Measurements from ENCODE around the gene PCNX2. TPM values are rescaled to one million over a fixed set of nuclear protein-coding genes. Genes with fewer than 3 reads are reported as not detected.

Gene PCNX2
- total RNA-seq, 8 experiments from 2014 or later, result 3.6 to 40.8 (median 27.9) TPM

DNA sequence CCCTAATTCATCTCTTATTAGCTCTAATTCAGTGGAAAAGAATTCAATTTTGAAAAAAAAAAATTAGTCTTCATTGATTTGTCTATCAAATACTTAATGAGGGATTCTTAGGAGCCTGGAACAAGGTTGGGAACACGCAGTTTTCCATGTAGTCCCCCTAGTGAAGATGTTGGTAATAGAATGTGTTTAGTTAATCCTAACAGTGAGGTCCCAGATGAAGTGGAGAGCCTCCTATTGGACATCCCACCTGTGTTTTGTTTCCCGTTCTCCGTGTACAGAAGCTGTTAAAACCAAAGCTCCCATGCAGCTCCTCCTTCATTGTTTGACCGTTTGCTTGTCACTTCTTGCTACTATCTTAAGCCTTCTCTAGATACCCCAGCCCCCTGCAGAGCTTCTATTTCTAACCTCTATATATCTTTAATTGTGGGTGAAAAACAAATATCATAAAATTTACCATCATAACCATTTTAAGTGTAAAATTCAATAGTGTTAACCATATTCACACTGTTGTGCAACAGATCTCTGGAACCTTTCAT, 67.5 kb downstream of the PCNX2 start:
- Histone ChIP-seq H3K27ac (no peak overlapping the region), H3K4me1 (replicated peaks in 1 of 2) (no peaks in the 10 kb centered on the region), H3K4me3 (no peak overlapping the region)
- in situ Hi-C loops (cut with MboI; ENCODE audit: low pct_unique_long_range_greater_than_20kb in 2 of 9, low sequenced_read_pairs in 9 of 9, unreplicated experiment in 9 of 9), result loop anchor here in 7 of 9 experiments (25.0 kb wide), 3 partner anchors 591 to 1366 kb away; partner anchors contain the start of gene SIPA1L2 (in 7 of the 7)
- ATAC-seq (replicated peaks in 6 of 8), result no peak
- 70 to 100% (median 81%) methylated on average over 1 to 4 of the region's 4 CpGs; no CpG with 5 or more reads in 1 of the 10 experiments for WGBS, 10 experiments

GRCh38 chr1:233224311-233224710, 71.2 kb downstream of the PCNX2 start:
- Histone ChIP-seq H3K4me1 (replicated peaks in 1 of 2) (no peaks in the 10 kb centered on the region), H3K4me3 (no peak overlapping the region), H3K27ac (no peak overlapping the region)
- no peak for ATAC-seq (replicated peaks in 6 of 8)
- in situ Hi-C loops (cut with MboI; ENCODE audit: low pct_unique_long_range_greater_than_20kb in 2 of 9, low sequenced_read_pairs in 9 of 9, unreplicated experiment in 9 of 9), result no loop called here
- WGBS, 10 experiments, result 63 to 100% (median 87%) methylated on average over 1 to 3 of the region's 3 CpGs

- no peak overlapping the region for H3K27ac ChIP-seq
- peaks cover 0 to 2% of the 10 kb centered on the region in 2 donors for H3K4me1 ChIP-seq (replicated peaks in 1 of 2)
- no peak overlapping the region for H3K4me3 ChIP-seq
- WGBS, 10 experiments, result 80 to 100% (median 94%) methylated on average over 1 to 5 of the region's 5 CpGs; no CpG with 5 or more reads in 1 of the 10 experiments
- in situ Hi-C loops (cut with MboI; ENCODE audit: low pct_unique_long_range_greater_than_20kb in 2 of 9, low sequenced_read_pairs in 9 of 9, unreplicated experiment in 9 of 9), result no loop called here
- ATAC-seq (replicated peaks in 6 of 8), result no peak
Observed at GRCh38 chr1:233217832-233218231, 77.7 kb downstream of the PCNX2 start.

- 43 to 95% (median 86%) methylated on average over 1 to 4 of the region's 4 CpGs; no CpG with 5 or more reads in 3 of the 10 experiments for WGBS, 10 experiments
- no peak for ATAC-seq (replicated peaks in 6 of 8)
- in situ Hi-C loops (cut with MboI; ENCODE audit: low pct_unique_long_range_greater_than_20kb in 2 of 9, low sequenced_read_pairs in 9 of 9, unreplicated experiment in 9 of 9), result no loop called here
- H3K4me1 ChIP-seq (replicated peaks in 1 of 2), result peaks cover 2 to 4% of the 10 kb centered on the region in 2 donors
- no peak overlapping the region for H3K4me3 ChIP-seq
- H3K27ac ChIP-seq, result no peak overlapping the region
Observed at GRCh38 chr1:233216009-233216408, 79.5 kb downstream of the PCNX2 start.

GRCh38 chr1:233215135-233215760, 80.3 kb downstream of the PCNX2 start:
- no peak overlapping the region for H3K4me3 ChIP-seq
- no peak overlapping the region for H3K27ac ChIP-seq
- in situ Hi-C loops (cut with MboI; ENCODE audit: low pct_unique_long_range_greater_than_20kb in 2 of 9, low sequenced_read_pairs in 9 of 9, unreplicated experiment in 9 of 9), result no loop called here
- H3K4me1 ChIP-seq (replicated peaks in 1 of 2), result peaks cover 2 to 4% of the 10 kb centered on the region in 2 donors
- WGBS, 10 experiments, result 52 to 100% (median 78%) methylated on average over 1 to 3 of the region's 3 CpGs; no CpG with 5 or more reads in 2 of the 10 experiments
- peak in 2 of 8 experiments; percentile 49 to 54 for ATAC-seq (replicated peaks in 6 of 8)

DNA sequence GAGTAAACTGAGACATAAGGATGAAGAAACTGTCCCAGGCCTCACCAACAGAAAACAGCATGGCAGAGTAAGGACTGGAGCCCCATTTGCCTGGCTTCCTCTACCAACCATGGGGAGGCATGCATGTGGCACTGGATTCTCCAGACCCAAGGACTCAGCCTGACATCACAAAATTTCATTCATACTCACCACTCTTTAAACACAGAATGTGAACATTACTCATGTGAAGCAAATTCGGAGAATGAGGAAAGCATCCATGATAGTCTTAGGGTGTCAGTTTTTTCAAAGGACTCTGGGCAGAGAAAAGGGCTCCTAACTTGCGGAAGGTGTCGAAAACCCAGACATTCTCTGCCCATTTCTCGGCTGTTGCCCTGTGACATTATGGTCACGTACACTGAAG, 83.9 kb downstream of the PCNX2 start:
- no peak overlapping the region for H3K27ac ChIP-seq
- 88 to 100% (median 97%) methylated on average over 1 to 5 of the region's 5 CpGs; no CpG with 5 or more reads in 4 of the 10 experiments for WGBS, 10 experiments
- H3K4me1 ChIP-seq (replicated peaks in 1 of 2), result peaks cover 2 to 4% of the 10 kb centered on the region in 2 donors
- no peak for ATAC-seq (replicated peaks in 6 of 8)
- H3K4me3 ChIP-seq, result no peak overlapping the region
- in situ Hi-C loops (cut with MboI; ENCODE audit: low pct_unique_long_range_greater_than_20kb in 2 of 9, low sequenced_read_pairs in 9 of 9, unreplicated experiment in 9 of 9), result no loop called here

DNA sequence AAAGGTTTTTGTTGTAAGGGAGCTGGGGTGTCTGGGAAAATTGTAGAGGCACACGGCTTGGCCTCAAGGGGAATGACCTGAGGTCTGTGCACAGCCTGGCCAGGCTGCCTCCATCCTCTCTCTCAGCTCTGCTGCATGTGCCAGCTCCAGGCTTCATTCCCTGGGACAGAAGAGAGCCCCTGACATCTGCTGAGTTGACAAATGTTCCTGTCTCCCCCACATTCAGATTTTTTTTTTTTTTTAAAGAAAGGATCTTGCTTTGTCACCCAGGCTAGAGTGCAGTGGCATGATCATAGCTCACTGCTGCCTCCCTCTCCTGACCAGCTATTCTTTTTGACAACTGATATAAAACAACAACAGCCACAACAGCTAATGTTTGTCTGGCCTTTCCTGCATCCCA, 84.4 kb downstream of the PCNX2 start:
- no peak overlapping the region for H3K27ac ChIP-seq
- peaks cover 2 to 4% of the 10 kb centered on the region in 2 donors for H3K4me1 ChIP-seq (replicated peaks in 1 of 2)
- WGBS, 10 experiments, result 50 to 100% (median 89%) methylated on average over 1 of the region's 1 CpG; no CpG with 5 or more reads in 6 of the 10 experiments
- in situ Hi-C loops (cut with MboI; ENCODE audit: low pct_unique_long_range_greater_than_20kb in 2 of 9, low sequenced_read_pairs in 9 of 9, unreplicated experiment in 9 of 9), result no loop called here
- peak in 5 of 8 experiments; percentile 47 to 66 (median 59) for ATAC-seq (replicated peaks in 6 of 8)
- H3K4me3 ChIP-seq, result no peak overlapping the region

- 0 to 98% (median 80%) methylated on average over 2 of the region's 2 CpGs; no CpG with 5 or more reads in 2 of the 10 experiments for WGBS, 10 experiments
- no peak overlapping the region for H3K4me3 ChIP-seq
- H3K4me1 ChIP-seq (replicated peaks in 1 of 2), result peaks cover 0 to 4% of the 10 kb centered on the region in 2 donors
- no peak overlapping the region for H3K27ac ChIP-seq
- ATAC-seq (replicated peaks in 6 of 8), result no peak
- in situ Hi-C loops (cut with MboI; ENCODE audit: low pct_unique_long_range_greater_than_20kb in 2 of 9, low sequenced_read_pairs in 9 of 9, unreplicated experiment in 9 of 9), result no loop called here
Observed at GRCh38 chr1:233209481-233209880, 86.0 kb downstream of the PCNX2 start.

DNA sequence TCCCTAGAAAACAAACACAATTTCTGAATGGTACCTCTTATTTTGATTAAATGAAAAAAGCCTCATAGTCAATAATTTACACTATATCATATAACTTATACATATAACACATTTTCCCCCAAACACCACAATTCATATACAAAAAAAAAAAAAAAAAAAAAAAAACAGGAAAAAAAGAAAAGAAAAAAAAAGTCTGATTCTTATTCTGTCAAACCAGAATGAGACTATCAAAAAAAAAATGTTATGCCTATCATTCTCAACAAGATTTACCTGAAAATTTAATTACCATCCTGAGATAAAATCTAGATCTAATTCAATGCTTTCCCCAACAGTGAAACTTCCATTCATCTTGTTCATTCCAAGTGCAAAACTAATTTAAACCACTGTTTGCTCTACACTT, 86.8 kb downstream of the PCNX2 start:
- in situ Hi-C loops (cut with MboI; ENCODE audit: low pct_unique_long_range_greater_than_20kb in 2 of 9, low sequenced_read_pairs in 9 of 9, unreplicated experiment in 9 of 9), result no loop called here
- H3K4me3 ChIP-seq, result no peak overlapping the region
- H3K4me1 ChIP-seq (replicated peaks in 1 of 2), result peaks cover 0 to 4% of the 10 kb centered on the region in 2 donors
- no peak for ATAC-seq (replicated peaks in 6 of 8)
- no peak overlapping the region for H3K27ac ChIP-seq

GRCh38 chr1:233197940-233198339, 97.6 kb downstream of the PCNX2 start:
- 39 to 100% (median 84%) methylated on average over 1 to 2 of the region's 2 CpGs; no CpG with 5 or more reads in 1 of the 10 experiments for WGBS, 10 experiments
- Histone ChIP-seq H3K27ac (no peak overlapping the region), H3K4me1 (replicated peaks in 1 of 2) (no peaks in the 10 kb centered on the region), H3K4me3 (no peak overlapping the region)
- in situ Hi-C loops (cut with MboI; ENCODE audit: low pct_unique_long_range_greater_than_20kb in 2 of 9, low sequenced_read_pairs in 9 of 9, unreplicated experiment in 9 of 9), result no loop called here
- ATAC-seq (replicated peaks in 6 of 8), result no peak

DNA sequence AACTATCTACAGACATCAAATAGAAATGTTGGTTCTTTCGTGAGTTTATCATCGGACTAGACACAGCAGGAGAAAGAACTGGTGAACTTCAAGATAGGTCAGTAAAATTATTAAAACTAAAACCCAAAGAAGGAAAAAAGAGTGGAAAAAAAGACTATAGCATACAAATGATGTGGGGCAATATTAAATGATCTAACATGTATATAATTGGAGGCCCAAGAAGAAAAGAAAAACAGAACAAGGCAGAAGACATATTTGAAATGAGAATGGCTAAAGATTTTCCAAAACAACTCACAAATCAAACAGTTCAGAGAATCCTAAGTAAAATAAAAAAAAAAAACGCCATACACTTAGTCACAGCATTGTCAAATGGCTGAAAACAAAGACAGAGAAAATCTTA, 101.8 kb downstream of the PCNX2 start:
- no peak overlapping the region for H3K4me3 ChIP-seq
- WGBS, 10 experiments, result 43 to 94% (median 87%) methylated on average over 1 to 3 of the region's 3 CpGs
- peaks cover 4 to 18% of the 10 kb centered on the region in 2 donors for H3K4me1 ChIP-seq (replicated peaks in 1 of 2)
- no peak overlapping the region for H3K27ac ChIP-seq
- no peak for ATAC-seq (replicated peaks in 6 of 8)
- in situ Hi-C loops (cut with MboI; ENCODE audit: low pct_unique_long_range_greater_than_20kb in 2 of 9, low sequenced_read_pairs in 9 of 9, unreplicated experiment in 9 of 9), result no loop called here

DNA sequence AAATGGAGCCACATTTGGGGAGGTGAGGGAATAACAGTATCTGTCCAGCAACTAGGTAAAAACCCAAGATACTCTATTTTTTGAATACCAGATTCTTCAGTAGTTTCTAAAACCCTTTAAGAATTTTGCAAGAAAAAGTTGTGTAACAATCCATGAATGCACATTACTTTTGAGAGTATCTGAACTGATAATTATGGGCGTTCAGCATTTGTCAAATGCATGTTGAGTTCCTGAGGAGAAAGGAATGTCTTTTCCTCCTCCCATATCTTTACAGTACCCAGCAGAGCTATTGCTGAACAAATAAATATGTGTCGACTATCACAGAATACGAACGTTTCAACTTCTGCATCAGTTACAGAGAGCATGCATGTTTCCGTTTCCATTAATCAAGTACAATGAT, 104.5 kb downstream of the PCNX2 start:
- 49 to 94% (median 78%) methylated on average over 1 to 5 of the region's 5 CpGs for WGBS, 10 experiments
- peaks cover 4 to 18% of the 10 kb centered on the region in 2 donors for H3K4me1 ChIP-seq (replicated peaks in 1 of 2)
- no peak overlapping the region for H3K4me3 ChIP-seq
- peak in 1 of 8 experiments; percentile 58 for ATAC-seq (replicated peaks in 6 of 8)
- in situ Hi-C loops (cut with MboI; ENCODE audit: low pct_unique_long_range_greater_than_20kb in 2 of 9, low sequenced_read_pairs in 9 of 9, unreplicated experiment in 9 of 9), result no loop called here
- H3K27ac ChIP-seq, result no peak overlapping the region

DNA sequence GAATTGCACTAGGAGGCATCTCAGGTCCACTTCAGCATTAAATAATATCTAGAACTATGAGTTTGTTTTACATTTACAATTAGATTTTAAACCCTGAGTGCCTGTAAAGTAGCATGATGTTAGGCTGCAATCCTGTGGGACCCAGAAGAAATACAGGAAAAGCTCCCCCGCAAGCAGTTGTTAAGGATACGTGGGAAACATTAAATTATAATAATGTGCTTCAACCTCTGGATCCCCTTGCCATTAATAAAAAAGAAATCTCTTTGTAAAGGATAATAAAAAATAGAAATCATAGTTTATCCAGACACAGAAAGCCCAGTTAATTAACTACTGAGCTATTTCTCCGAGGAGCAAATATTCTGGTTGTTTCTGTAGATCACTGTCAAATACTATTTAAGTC, 106.0 kb downstream of the PCNX2 start:
- no peak overlapping the region for H3K4me3 ChIP-seq
- 48 to 100% (median 78%) methylated on average over 1 to 3 of the region's 3 CpGs; no CpG with 5 or more reads in 1 of the 10 experiments for WGBS, 10 experiments
- no peak overlapping the region for H3K27ac ChIP-seq
- H3K4me1 ChIP-seq (replicated peaks in 1 of 2), result peaks cover 4 to 18% of the 10 kb centered on the region in 2 donors
- in situ Hi-C loops (cut with MboI; ENCODE audit: low pct_unique_long_range_greater_than_20kb in 2 of 9, low sequenced_read_pairs in 9 of 9, unreplicated experiment in 9 of 9), result no loop called here
- no peak for ATAC-seq (replicated peaks in 6 of 8)

DNA sequence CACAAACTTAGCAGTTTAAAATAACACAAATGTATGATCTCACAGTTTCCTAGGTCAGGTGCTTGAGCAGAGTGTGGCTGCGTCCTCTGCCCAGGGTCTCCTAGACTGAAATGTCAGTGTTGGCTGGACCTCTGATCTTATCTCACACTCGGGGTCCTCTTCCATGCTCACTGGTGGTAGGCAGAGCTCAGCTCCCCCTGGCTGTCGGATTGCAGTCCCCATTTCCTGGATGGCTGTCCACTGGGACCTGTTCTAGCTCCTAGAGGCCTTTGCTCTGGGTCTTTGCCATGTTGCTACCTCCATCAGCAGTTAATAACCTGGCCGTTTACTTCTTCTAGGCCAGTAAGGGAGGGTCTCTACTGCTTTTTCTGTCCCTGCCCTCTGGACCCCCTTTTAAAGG, 107.5 kb downstream of the PCNX2 start:
- in situ Hi-C loops (cut with MboI; ENCODE audit: low pct_unique_long_range_greater_than_20kb in 2 of 9, low sequenced_read_pairs in 9 of 9, unreplicated experiment in 9 of 9), result no loop called here
- H3K27ac ChIP-seq, result no peak overlapping the region
- H3K4me3 ChIP-seq, result no peak overlapping the region
- H3K4me1 ChIP-seq (replicated peaks in 1 of 2), result peaks cover 8 to 18% of the 10 kb centered on the region in 2 donors
- WGBS, 10 experiments, result 69 to 100% (median 93%) methylated on average over 1 to 4 of the region's 4 CpGs; no CpG with 5 or more reads in 4 of the 10 experiments
- no peak for ATAC-seq (replicated peaks in 6 of 8)

Data from motor neuron (in vitro differentiated cells).